Testis (tissue), 3 donors: ENCODE data around the gene KCNJ10. TPM values are rescaled to one million over a fixed set of nuclear protein-coding genes. Genes with fewer than 3 reads are reported as not detected.

Experiments
- DNase-seq: peaks from one replicate; pipeline ENCODE4 v3.0.0-alpha.2; 2019
- H3K27ac ChIP-seq, 2 donors: fragments of 200-600 bp; sonication (generic); one replicate each; pipeline ENCODE4 v1.5.1; 2019
- H3K27me3 ChIP-seq: fragments of 200-600 bp; sonication (generic); one replicate; pipeline ENCODE4 v1.5.1; 2019
- H3K36me3 ChIP-seq: fragments of 200-600 bp; sonication (generic); one replicate; pipeline ENCODE4 v1.5.1; 2017; ENCODE audit warnings: low read depth; ENCODE audit errors: missing control alignments
- H3K4me1 ChIP-seq: fragments of 200-600 bp; sonication (generic); one replicate; pipeline ENCODE4 v1.5.1; 2019
- H3K4me3 ChIP-seq, 2 donors: fragments of 200-600 bp; sonication (generic); one replicate each; pipeline ENCODE4 v1.5.1; 2017 to 2019
- H3K9me3 ChIP-seq: fragments of 200-600 bp; sonication (generic); one replicate; pipeline ENCODE4 v1.5.1; 2017
- CTCF ChIP-seq, 3 experiments: fragments of 450-650 bp in 2 of 3; fragments of 200-600 bp in 1 of 3; sonication (generic) in 1 of 3; IDR thresholded peaks; one replicate each; pipeline ENCODE4 v1.5.1; 2016 to 2019; ENCODE audit warnings: antibody characterized with exemption in 3 of 3, mild to moderate bottlenecking in 2 of 3, moderate library complexity in 1 of 3
- POLR2A ChIP-seq: fragments of 450-650 bp; IDR thresholded peaks from one replicate; pipeline ENCODE4 v1.6.1; 2017; ENCODE audit warnings: antibody characterized with exemption, mild to moderate bottlenecking, moderate library complexity
- WGBS, 2 donors: methylation state at CpG; one replicate each; pipeline ENCODE4 v1.1.5; 2018; 5-methylcytosine and 5-hydroxymethylcytosine counted together
- intact Hi-C: fragments of 100-400 bp; cut with DNase I; formaldehyde crosslinking; loops from one replicate; pipeline ENCODE4 v1.15.1; 2023; ENCODE audit warnings: low total_unique reads
- polyA plus RNA-seq: library from polyadenylated mRNA; stranded (reverse); fragments of 350-450 nt; fragmentation: Illumina TruSeq; extraction: RNeasy Lipid Tissue Mini Kit (QIAGEN cat#74804); gene quantifications from one replicate; pipeline ENCODE4 v1.2.3, GENCODE V29; 2014; ENCODE audit warnings: low read depth, low replicate concordance; ENCODE audit not compliant: insufficient read depth
- total RNA-seq, 2 donors: library from RNA; depleted of rRNA; stranded (reverse); fragments of >200 nt; gene quantifications; one replicate each; pipeline ENCODE4 v1.2.3, GENCODE V29; 2016

KCNJ10 gene
- total and polyA plus RNA-seq, 3 donors from 2014 or later = 0.79 to 1.9 (median 1.5) TPM

GRCh38 chr1:160101037-160101716 lies 31.2 kb upstream of the KCNJ10 start:
- TF ChIP-seq POLR2A (no peak), CTCF (IDR thresholded peaks at IDR 0.05) (peak; percentile 93 to 98 (median 96))
- peaks cover 45% of the 10 kb centered on the region for H3K4me1 ChIP-seq
- peak overlapping the region; percentile 70 to 75 for H3K27ac ChIP-seq
- WGBS, 2 donors = 34% methylated on average over 11 to 13 of the region's 13 CpGs
- no peaks in the 10 kb centered on the region for H3K36me3 ChIP-seq
- no peaks in the 10 kb centered on the region for H3K27me3 ChIP-seq
- peak; percentile 90 for DNase-seq
- no peak overlapping the region for H3K4me3 ChIP-seq
- intact Hi-C loops = loop anchor here (5.0 to 10.0 kb wide), 2 partner anchors 94 to 151 kb away; partner anchors contain the start of gene CASQ1
- no peaks in the 10 kb centered on the region for H3K9me3 ChIP-seq

- intact Hi-C loops = loop anchor here (5.0 to 10.0 kb wide), 2 partner anchors 95 to 152 kb away; partner anchors contain the start of gene CASQ1
- Histone ChIP-seq H3K4me1 (peaks cover 45% of the 10 kb centered on the region), H3K4me3 (no peak overlapping the region), H3K27me3 (no peaks in the 10 kb centered on the region), H3K9me3 (no peaks in the 10 kb centered on the region), H3K27ac (peak overlapping the region; percentile 89 to 92), H3K36me3 (no peaks in the 10 kb centered on the region)
- no peak for TF ChIP-seq POLR2A
- no peak for TF ChIP-seq CTCF (IDR thresholded peaks at IDR 0.05)
- no peak for DNase-seq
- 92 to 97% methylated on average over 2 of the region's 2 CpGs for WGBS, 2 donors
Observed at GRCh38 chr1:160099716-160100375, 29.9 kb upstream of the KCNJ10 start.

GRCh38 chr1:160098852-160099561 lies 29.0 kb upstream of the KCNJ10 start:
- Histone ChIP-seq H3K36me3 (no peaks in the 10 kb centered on the region), H3K27me3 (no peaks in the 10 kb centered on the region), H3K4me1 (peaks cover 38% of the 10 kb centered on the region), H3K9me3 (no peaks in the 10 kb centered on the region), H3K4me3 (peak overlapping the region; percentile 78 to 94), H3K27ac (peak overlapping the region; percentile 89 to 92)
- no peak for TF ChIP-seq POLR2A
- TF ChIP-seq CTCF (IDR thresholded peaks at IDR 0.05) = no peak
- intact Hi-C loops = no loop called here
- WGBS, 2 donors = 6 to 9% methylated on average over 8 to 16 of the region's 40 CpGs
- peak; percentile 98 for DNase-seq

- intact Hi-C loops = no loop called here
Observed at GRCh38 chr1:160097911-160098851, 28.2 kb upstream of the KCNJ10 start, which contains the start of gene IGSF8. Gene IGSF8 (minus strand): TSS chr1:160098619. CDS start chr1:160098472, 147 bp downstream.

More at GRCh38 chr1:160097911-160098851, 28.2 kb upstream of the KCNJ10 start, which contains the start of gene IGSF8:
- H3K4me1 ChIP-seq = peaks cover 38% of the 10 kb centered on the region
- 1 to 5% methylated on average over 9 to 35 of the region's 64 CpGs for WGBS, 2 donors
- peak within 1 kb of the TSS; percentile 78 to 94 for H3K4me3 ChIP-seq
- H3K27ac ChIP-seq = peak within 1 kb of the TSS; percentile 89 to 92
- DNase-seq = peak; percentile 90
- H3K9me3 ChIP-seq = no peaks in the 10 kb centered on the region
- H3K27me3 ChIP-seq = no peaks in the 10 kb centered on the region
- H3K36me3 ChIP-seq = no peaks in the 10 kb centered on the region
- TF ChIP-seq CTCF (IDR thresholded peaks at IDR 0.05) = no peak
